HPDE6-E6E7 (cell line): ENCODE data around the gene LGR4.
"Not testable (repeated sequence)": the region's sequence is repeated elsewhere in the genome, so short reads cannot be mapped to it uniquely, and the experiment has no call there.

Source experiments
- DNase-seq: peaks from one replicate; pipeline ENCODE4 v3.0.0; 2011; ENCODE audit warnings: missing footprints; ENCODE audit errors: extremely low spot score

Gene LGR4

GRCh38 chr11:27472398-27473016 is at the start of gene LGR4:
TSS of gene LGR4 (minus strand) at chr11:27472790. CDS start at chr11:27472302, 488 bp downstream.
- peak; percentile 78 for DNase-seq

GRCh38 chr11:27520226-27520625 is 47.6 kb upstream of the LGR4 start:
- no peak for DNase-seq

- no peak for DNase-seq
Measured at GRCh38 chr11:27518518-27518917, 45.9 kb upstream of the LGR4 start.

GRCh38 chr11:27517490-27517889 is 44.9 kb upstream of the LGR4 start:
- not testable (repeated sequence) for DNase-seq

GRCh38 chr11:27514558-27514957 is 42.0 kb upstream of the LGR4 start:
- no peak for DNase-seq

- no peak for DNase-seq
Measured at GRCh38 chr11:27514076-27514475, 41.5 kb upstream of the LGR4 start.

GRCh38 chr11:27513389-27513788 is 40.8 kb upstream of the LGR4 start:
- no peak for DNase-seq

- DNase-seq = no peak
Measured at GRCh38 chr11:27512238-27512637, 39.6 kb upstream of the LGR4 start.

GRCh38 chr11:27509908-27510307 is 37.3 kb upstream of the LGR4 start:
- DNase-seq = no peak

- DNase-seq = no peak
Measured at GRCh38 chr11:27507557-27508322, 35.1 kb upstream of the LGR4 start.

- peak; percentile 91 for DNase-seq
Measured at GRCh38 chr11:27506200-27507182, 33.9 kb upstream of the LGR4 start, which contains the start of gene LIN7C. TSS of gene LIN7C (minus strand) at chr11:27506769. CDS start at chr11:27506752, 17 bp downstream.

GRCh38 chr11:27505781-27506180 is 33.2 kb upstream of the LGR4 start:
- no peak for DNase-seq

- DNase-seq = no peak
Measured at GRCh38 chr11:27504205-27504604, 31.6 kb upstream of the LGR4 start.

- no peak for DNase-seq
Measured at GRCh38 chr11:27501100-27501499, 28.5 kb upstream of the LGR4 start.

GRCh38 chr11:27497911-27498310 is 25.3 kb upstream of the LGR4 start:
- DNase-seq = no peak

- no peak for DNase-seq
Measured at GRCh38 chr11:27497284-27497866, 24.8 kb upstream of the LGR4 start.

GRCh38 chr11:27496461-27496860 is 23.9 kb upstream of the LGR4 start:
- no peak for DNase-seq

- no peak for DNase-seq
Measured at GRCh38 chr11:27495710-27496300, 23.2 kb upstream of the LGR4 start.

GRCh38 chr11:27489092-27489491 is 16.5 kb upstream of the LGR4 start:
- no peak for DNase-seq

GRCh38 chr11:27487706-27488105 is 15.1 kb upstream of the LGR4 start:
- DNase-seq = no peak
